ENCODE results near the gene ANKUB1. TPM values are rescaled to one million over a fixed set of nuclear protein-coding genes. Genes with fewer than 3 reads are reported as not detected.

ANKUB1 gene
- total RNA-seq, 1 experiment from 2014 or later, result not detected

DNA sequence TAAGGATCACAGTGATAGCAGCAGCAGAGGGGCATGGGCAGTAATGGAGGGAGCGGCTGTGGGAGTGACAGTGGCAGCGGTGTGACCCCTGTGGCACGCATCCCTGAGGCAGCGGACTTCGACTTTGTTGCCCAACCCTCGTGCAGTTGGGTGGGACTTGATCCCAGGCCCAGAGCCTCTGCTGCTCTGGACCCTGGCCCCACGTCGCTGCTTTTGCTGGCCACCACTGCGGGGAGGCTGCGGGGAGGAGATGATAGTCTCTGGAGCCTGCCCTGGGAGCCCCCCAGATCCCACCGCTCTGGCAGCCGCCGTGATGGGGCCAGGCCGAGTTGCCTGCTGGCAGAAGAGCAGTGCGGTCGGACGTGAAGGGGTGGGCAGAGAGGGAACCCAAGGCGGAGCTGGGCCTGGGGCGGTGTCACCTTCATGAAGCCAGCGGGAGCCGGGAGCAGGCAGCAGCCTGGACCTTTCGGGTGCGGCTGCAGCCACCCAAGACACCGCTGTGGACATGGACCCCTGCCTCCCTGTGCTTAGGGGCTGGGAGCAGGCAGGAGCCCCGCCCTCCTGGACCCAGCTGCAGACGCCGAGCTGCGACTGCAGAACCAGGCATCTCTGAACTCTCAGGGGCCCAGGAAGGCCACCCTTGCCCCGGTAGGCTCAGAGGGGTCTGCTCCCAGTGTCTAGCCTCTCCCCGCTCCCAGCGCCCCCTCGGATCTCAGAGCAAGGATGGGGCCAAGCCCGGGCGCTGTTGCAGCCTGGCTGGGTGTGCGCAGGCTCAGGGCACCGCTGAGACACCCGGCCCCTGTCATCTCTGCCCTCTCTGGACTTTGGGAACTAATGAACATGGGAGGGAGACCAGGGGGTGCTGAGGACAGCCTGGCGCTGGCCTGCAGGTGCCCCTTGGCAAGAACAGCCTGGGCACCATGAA, 78.4 kb downstream of the ANKUB1 start:
- Histone ChIP-seq H3K79me2 (ENCODE audit: insufficient read depth, low read length) (no peaks in the 10 kb centered on the region), H3K27ac (ENCODE audit: low read depth, low read length) (no peak overlapping the region), H3K36me3 (ENCODE audit: control insufficient read depth in 1 of 2, insufficient read depth in 2 of 2, low read length in 2 of 2) (no peaks in the 10 kb centered on the region), H2AFZ (ENCODE audit: low read depth, low read length, poor library complexity, severe bottlenecking) (no peak overlapping the region), H3K9me2 (ENCODE audit: insufficient read depth) (no peaks in the 10 kb centered on the region), H3K9ac (ENCODE audit: low read length) (no peak overlapping the region), H3K27me3 (ENCODE audit: insufficient read depth, low read length) (no peaks in the 10 kb centered on the region), H3K4me2 (ENCODE audit: low read length) (no peak overlapping the region), H4K20me1 (ENCODE audit: insufficient read depth) (no peaks in the 10 kb centered on the region), H3K9me3 (ENCODE audit: control insufficient read depth in 1 of 2, insufficient read depth in 1 of 2, low read depth in 1 of 2, low read length in 2 of 2) (no peaks in the 10 kb centered on the region), H3K4me1 (ENCODE audit: control insufficient read depth in 1 of 2, insufficient read depth in 2 of 2, low read length in 2 of 2) (peaks cover 2 to 9% of the 10 kb centered on the region in 2 experiments; a peak in 3 of 4 replicates), H3K4me3 (replicated peaks in 1 of 2; ENCODE audit: low read depth in 1 of 2, low read length in 2 of 2) (no peak overlapping the region)
- RAD21 ChIA-PET (ENCODE audit: low non-redundant PET in 1 of 2, low total read pairs in 2 of 2, uncharacterized antibody in 2 of 2, unreplicated experiment in 2 of 2), result no interaction called here
- ATAC-seq (no peak), DNase-seq (ENCODE audit: low read depth, low spot score) (no peak)
- CTCF ChIA-PET, result no interaction called here
- intact Hi-C loops (cut with micrococcal nuclease), result no loop called here
- TF ChIP-seq SP1 (IDR thresholded peaks at IDR 0.05; ENCODE audit: low read depth) (no peak), SIN3A (IDR thresholded peaks at IDR 0.05; ENCODE audit: low read depth) (no peak), FOSL1 (IDR thresholded peaks at IDR 0.05; ENCODE audit: low read depth) (no peak), EZH2phosphoT487 (IDR thresholded peaks at IDR 0.05; ENCODE audit: borderline replicate concordance) (no peak), ATF3 (IDR thresholded peaks at IDR 0.05) (no peak), POLR2A (IDR thresholded peaks at IDR 0.05; ENCODE audit: borderline replicate concordance, extremely low read depth, insufficient read depth, insufficient read length) (no peak), EZH2 (IDR thresholded peaks at IDR 0.05) (no peak), RAD21 (IDR thresholded peaks at IDR 0.05; ENCODE audit: low read depth) (no peak)
- TF ChIP-seq, protein P1, sequence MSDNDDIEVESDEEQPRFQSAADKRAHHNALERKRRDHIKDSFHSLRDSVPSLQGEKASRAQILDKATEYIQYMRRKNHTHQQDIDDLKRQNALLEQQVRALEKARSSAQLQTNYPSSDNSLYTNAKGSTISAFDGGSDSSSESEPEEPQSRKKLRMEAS (IDR thresholded peaks at IDR 0.05), result no peak
- POLR2A ChIA-PET, result no interaction called here
- BruUV-seq (replicated peaks), result no TSS peak

Other genes with a start within 250 kb of the ANKUB1 start
- 46.9 TPM for gene WWTR1, start 134.5 kb downstream of the ANKUB1 start, total RNA-seq (2021; ENCODE audit: unreplicated experiment)
- 35.5 TPM for gene COMMD2, start 40.1 kb downstream of the ANKUB1 start, total RNA-seq (2021; ENCODE audit: unreplicated experiment)
- 39.9 TPM for gene RNF13, start 20.7 kb upstream of the ANKUB1 start, total RNA-seq (2021; ENCODE audit: unreplicated experiment)
- 131 TPM for gene PFN2, start 178.3 kb upstream of the ANKUB1 start, total RNA-seq (2021; ENCODE audit: unreplicated experiment)

All from HCT116 (cell line).